DND-41 (cell line): ENCODE measurements around the gene THSD7B.

Source experiments
- CTCF ChIP-seq: IDR thresholded peaks from 2 replicates; pipeline ENCODE4 v1.5.1; 2012; ENCODE audit warnings: borderline replicate concordance, low read length, moderate library complexity, mild to moderate bottlenecking; ENCODE audit not compliant: poor library complexity, severe bottlenecking; ENCODE audit errors: extremely low read depth
- EZH2 ChIP-seq: IDR thresholded peaks from 3 replicates; pipeline ENCODE4 v1.6.1; 2012; ENCODE audit warnings: borderline replicate concordance, low read depth, mild to moderate bottlenecking, moderate library complexity, low read length, inconsistent platforms; ENCODE audit not compliant: severe bottlenecking

GRCh38 chr2:137180012-137180411, 414.7 kb downstream of the THSD7B start:
- TF ChIP-seq EZH2 (no peak), CTCF (no peak)
